D341Med (cell line): ENCODE measurements around the gene PPP4R3A.
A peak's percentile ranks its signal among the peaks of the same experiment; 100 is the strongest.
"Not testable (repeated sequence)": the region's sequence is repeated elsewhere in the genome, so short reads cannot be mapped to it uniquely, and the experiment has no call there.

Experiments used
- DNase-seq: peaks from one replicate; pipeline ENCODE4 v3.0.0; 2012; ENCODE audit warnings: low spot score

The PPP4R3A gene

GRCh38 chr14:91438845-91439244 lies 71.3 kb downstream of the PPP4R3A start:
- no peak for DNase-seq

GRCh38 chr14:91436266-91436665 lies 73.8 kb downstream of the PPP4R3A start:
- DNase-seq = not testable (repeated sequence)

- DNase-seq = no peak
Measured at GRCh38 chr14:91429385-91429784, 80.7 kb downstream of the PPP4R3A start.

GRCh38 chr14:91428931-91429330 lies 81.2 kb downstream of the PPP4R3A start:
- DNase-seq = not testable (repeated sequence)

- not testable (repeated sequence) for DNase-seq
Measured at GRCh38 chr14:91425531-91425944, 84.6 kb downstream of the PPP4R3A start.

GRCh38 chr14:91424813-91425530 lies 85.1 kb downstream of the PPP4R3A start:
- DNase-seq = no peak

- no peak for DNase-seq
Measured at GRCh38 chr14:91420686-91421085, 89.4 kb downstream of the PPP4R3A start.

GRCh38 chr14:91419451-91419850 lies 90.7 kb downstream of the PPP4R3A start:
- DNase-seq = no peak

- DNase-seq = no peak
Measured at GRCh38 chr14:91419044-91419397, 91.1 kb downstream of the PPP4R3A start.

GRCh38 chr14:91418387-91419043 lies 91.6 kb downstream of the PPP4R3A start:
- peak; percentile 75 for DNase-seq

- peak; percentile 93 for DNase-seq
Measured at GRCh38 chr14:91417983-91418386, 92.1 kb downstream of the PPP4R3A start.

- DNase-seq = peak; percentile 93
Measured at GRCh38 chr14:91417120-91417982, 92.8 kb downstream of the PPP4R3A start, which contains the start of gene CCDC88C. Gene CCDC88C, minus strand, starts transcription at chr14:91417820. Its CDS starts 130 bp downstream, at chr14:91417690.

- peak; percentile 38 for DNase-seq
Measured at GRCh38 chr14:91416744-91417119, 93.4 kb downstream of the PPP4R3A start.

- peak; percentile 25 for DNase-seq
Measured at GRCh38 chr14:91415794-91416743, 94.0 kb downstream of the PPP4R3A start.

GRCh38 chr14:91414475-91414833 lies 95.7 kb downstream of the PPP4R3A start:
- DNase-seq = no peak

GRCh38 chr14:91413547-91414474 lies 96.3 kb downstream of the PPP4R3A start:
- DNase-seq = peak; percentile 46

- no peak for DNase-seq
Measured at GRCh38 chr14:91412939-91413338, 97.2 kb downstream of the PPP4R3A start.

- peak; percentile 40 for DNase-seq
Measured at GRCh38 chr14:91410771-91411536, 99.2 kb downstream of the PPP4R3A start.

GRCh38 chr14:91409928-91410718 lies 100.0 kb downstream of the PPP4R3A start:
- DNase-seq = peak; percentile 55
